GM21390 (cell line): ENCODE data around the gene UTP25.

Experiments used
- ATAC-seq: cut with Tn5 transposase; IDR thresholded peaks from one replicate; pipeline ENCODE4 v1.9.1; 2021; ENCODE audit not compliant: unreplicated experiment

UTP25 gene

GRCh38 chr1:209839875-209840546 lies 12.2 kb downstream of the UTP25 start:
- ATAC-seq = no peak

- no peak for ATAC-seq
Observed at GRCh38 chr1:209840611-209841010, 12.8 kb downstream of the UTP25 start.

GRCh38 chr1:209844695-209845407 lies 17.1 kb downstream of the UTP25 start:
- ATAC-seq = no peak

- ATAC-seq = no peak
Observed at GRCh38 chr1:209845408-209845725, 17.6 kb downstream of the UTP25 start.

- no peak for ATAC-seq
Observed at GRCh38 chr1:209849388-209849787, 21.6 kb downstream of the UTP25 start.

- ATAC-seq = peak; percentile 51
Observed at GRCh38 chr1:209850342-209850979, 22.7 kb downstream of the UTP25 start.

GRCh38 chr1:209853676-209854075 lies 25.9 kb downstream of the UTP25 start:
- ATAC-seq = no peak

- ATAC-seq = no peak
Observed at GRCh38 chr1:209854196-209854595, 26.4 kb downstream of the UTP25 start.

- no peak for ATAC-seq
Observed at GRCh38 chr1:209855006-209855405, 27.2 kb downstream of the UTP25 start.

- no peak for ATAC-seq
Observed at GRCh38 chr1:209855623-209856022, 27.9 kb downstream of the UTP25 start.

GRCh38 chr1:209858561-209859103 lies 30.9 kb downstream of the UTP25 start:
- ATAC-seq = no peak

- ATAC-seq = peak; percentile 90
Observed at GRCh38 chr1:209860293-209860881, 32.6 kb downstream of the UTP25 start.

GRCh38 chr1:209861242-209861641 lies 33.5 kb downstream of the UTP25 start:
- ATAC-seq = no peak

- ATAC-seq = no peak
Observed at GRCh38 chr1:209862391-209863356, 34.9 kb downstream of the UTP25 start.

GRCh38 chr1:209863766-209864485 lies 36.2 kb downstream of the UTP25 start:
- ATAC-seq = no peak

- ATAC-seq = no peak
Observed at GRCh38 chr1:209866201-209866600, 38.4 kb downstream of the UTP25 start.

- no peak for ATAC-seq
Observed at GRCh38 chr1:209869291-209870149, 41.7 kb downstream of the UTP25 start.

GRCh38 chr1:209870151-209870831 lies 42.5 kb downstream of the UTP25 start:
- no peak for ATAC-seq
